ENCODE measurements around the gene APC.

The APC gene

DNA sequence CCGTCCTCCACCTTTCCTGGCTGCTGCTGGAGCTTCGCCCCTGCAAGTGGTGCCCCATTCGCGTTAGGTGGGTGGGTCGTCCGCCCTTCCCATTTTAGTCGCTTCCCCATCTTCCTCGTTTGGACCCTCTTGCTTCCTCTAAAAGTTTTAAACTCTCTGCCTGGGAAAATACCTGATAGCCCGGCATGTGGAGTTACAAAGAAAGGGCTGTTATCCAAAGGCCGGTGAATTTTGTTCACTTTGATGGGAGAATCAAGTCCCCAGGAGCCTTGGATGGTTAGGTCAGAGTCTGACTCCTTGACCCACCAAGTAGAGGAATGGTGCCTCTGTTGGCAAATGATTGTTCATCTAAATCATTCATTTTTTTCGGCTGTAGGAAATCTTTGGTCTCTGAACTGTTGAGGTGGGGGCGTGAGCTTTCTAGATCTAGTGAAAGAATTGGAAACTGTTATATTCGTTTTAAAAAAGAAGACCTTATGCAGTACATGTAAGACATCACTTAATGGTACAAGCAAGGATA is 29.5 kb upstream of the APC start:
- peak overlapping the region; percentile 100 for H3K4me3 ChIP-seq (ENCODE audit: low read length)
- TF ChIP-seq, protein P1, sequence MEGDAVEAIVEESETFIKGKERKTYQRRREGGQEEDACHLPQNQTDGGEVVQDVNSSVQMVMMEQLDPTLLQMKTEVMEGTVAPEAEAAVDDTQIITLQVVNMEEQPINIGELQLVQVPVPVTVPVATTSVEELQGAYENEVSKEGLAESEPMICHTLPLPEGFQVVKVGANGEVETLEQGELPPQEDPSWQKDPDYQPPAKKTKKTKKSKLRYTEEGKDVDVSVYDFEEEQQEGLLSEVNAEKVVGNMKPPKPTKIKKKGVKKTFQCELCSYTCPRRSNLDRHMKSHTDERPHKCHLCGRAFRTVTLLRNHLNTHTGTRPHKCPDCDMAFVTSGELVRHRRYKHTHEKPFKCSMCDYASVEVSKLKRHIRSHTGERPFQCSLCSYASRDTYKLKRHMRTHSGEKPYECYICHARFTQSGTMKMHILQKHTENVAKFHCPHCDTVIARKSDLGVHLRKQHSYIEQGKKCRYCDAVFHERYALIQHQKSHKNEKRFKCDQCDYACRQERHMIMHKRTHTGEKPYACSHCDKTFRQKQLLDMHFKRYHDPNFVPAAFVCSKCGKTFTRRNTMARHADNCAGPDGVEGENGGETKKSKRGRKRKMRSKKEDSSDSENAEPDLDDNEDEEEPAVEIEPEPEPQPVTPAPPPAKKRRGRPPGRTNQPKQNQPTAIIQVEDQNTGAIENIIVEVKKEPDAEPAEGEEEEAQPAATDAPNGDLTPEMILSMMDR (IDR thresholded peaks at IDR 0.05; ENCODE audit: low read depth, low read length): no peak
- TF ChIP-seq EZH2phosphoT487 (IDR thresholded peaks at IDR 0.05; ENCODE audit: low read depth): no peak
- H4K20me1 ChIP-seq (ENCODE audit: insufficient read depth, low read length): no peaks in the 10 kb centered on the region
- peaks cover 16% of the 10 kb centered on the region for H3K4me1 ChIP-seq (ENCODE audit: low read length)
- peak overlapping the region; percentile 95 for H2AFZ ChIP-seq (ENCODE audit: low read depth, low read length)
- peak overlapping the region; percentile 93 for H3K9ac ChIP-seq (ENCODE audit: low read length)
- H3K79me2 ChIP-seq (ENCODE audit: low read length): peaks cover 41% of the 10 kb centered on the region
- H3K27me3 ChIP-seq (ENCODE audit: low read depth, low read length): no peaks in the 10 kb centered on the region
- peak overlapping the region; percentile 64 for H3K27ac ChIP-seq (ENCODE audit: low read length)
- H3K9me3 ChIP-seq (ENCODE audit: insufficient read depth, low read length): no peaks in the 10 kb centered on the region
- no peaks in the 10 kb centered on the region for H3K36me3 ChIP-seq (replicated peaks; ENCODE audit: low read depth, low read length)
- peak overlapping the region; percentile 82 for H3K4me2 ChIP-seq (ENCODE audit: low read length)

GRCh38 chr5:112709416-112709815 is 28.3 kb upstream of the APC start:
- H3K79me2 ChIP-seq (ENCODE audit: low read length): peaks cover 43% of the 10 kb centered on the region
- no peak overlapping the region for H3K4me2 ChIP-seq (ENCODE audit: low read length)
- H3K4me1 ChIP-seq (ENCODE audit: low read length): peaks cover 16% of the 10 kb centered on the region
- no peak overlapping the region for H2AFZ ChIP-seq (ENCODE audit: low read depth, low read length)
- no peaks in the 10 kb centered on the region for H3K9me3 ChIP-seq (ENCODE audit: insufficient read depth, low read length)
- H3K27me3 ChIP-seq (ENCODE audit: low read depth, low read length): no peaks in the 10 kb centered on the region
- H4K20me1 ChIP-seq (ENCODE audit: insufficient read depth, low read length): no peaks in the 10 kb centered on the region
- H3K4me3 ChIP-seq (ENCODE audit: low read length): no peak overlapping the region
- H3K27ac ChIP-seq (ENCODE audit: low read length): no peak overlapping the region
- no peak overlapping the region for H3K9ac ChIP-seq (ENCODE audit: low read length)
- TF ChIP-seq EZH2phosphoT487 (IDR thresholded peaks at IDR 0.05; ENCODE audit: low read depth): no peak
- TF ChIP-seq, protein P1 (IDR thresholded peaks at IDR 0.05; ENCODE audit: low read depth, low read length): no peak
- H3K36me3 ChIP-seq (replicated peaks; ENCODE audit: low read depth, low read length): no peaks in the 10 kb centered on the region

GRCh38 chr5:112710896-112711295 is 26.8 kb upstream of the APC start:
- peaks cover 48% of the 10 kb centered on the region for H3K79me2 ChIP-seq (ENCODE audit: low read length)
- no peaks in the 10 kb centered on the region for H3K9me3 ChIP-seq (ENCODE audit: insufficient read depth, low read length)
- peaks cover 16% of the 10 kb centered on the region for H3K4me1 ChIP-seq (ENCODE audit: low read length)
- no peak overlapping the region for H3K9ac ChIP-seq (ENCODE audit: low read length)
- no peaks in the 10 kb centered on the region for H4K20me1 ChIP-seq (ENCODE audit: insufficient read depth, low read length)
- no peak overlapping the region for H2AFZ ChIP-seq (ENCODE audit: low read depth, low read length)
- H3K27me3 ChIP-seq (ENCODE audit: low read depth, low read length): no peaks in the 10 kb centered on the region
- no peak overlapping the region for H3K4me2 ChIP-seq (ENCODE audit: low read length)
- no peaks in the 10 kb centered on the region for H3K36me3 ChIP-seq (replicated peaks; ENCODE audit: low read depth, low read length)
- H3K27ac ChIP-seq (ENCODE audit: low read length): no peak overlapping the region
- H3K4me3 ChIP-seq (ENCODE audit: low read length): no peak overlapping the region
- no peak for TF ChIP-seq EZH2phosphoT487 (IDR thresholded peaks at IDR 0.05; ENCODE audit: low read depth)
- TF ChIP-seq, protein P1 (IDR thresholded peaks at IDR 0.05; ENCODE audit: low read depth, low read length): no peak

DNA sequence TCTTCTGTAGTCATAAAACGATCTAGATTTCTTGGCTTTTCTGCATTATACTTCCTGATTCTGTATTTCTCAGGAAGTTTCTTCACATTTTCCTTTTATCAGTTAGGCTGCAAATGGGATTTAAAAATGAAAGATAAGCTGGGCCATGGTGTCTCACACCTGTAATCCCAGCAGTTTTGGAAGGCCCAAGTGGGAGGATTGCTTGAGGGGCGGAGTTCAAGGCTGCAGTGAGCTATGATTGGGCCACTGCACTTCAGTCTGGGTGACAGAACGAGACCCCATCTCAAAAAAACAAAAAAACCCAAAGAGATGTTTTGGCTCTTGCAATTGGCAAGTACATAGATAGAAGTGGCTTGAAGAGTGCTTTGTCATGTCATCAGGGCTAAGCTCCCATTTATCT is 26.2 kb upstream of the APC start:
- Histone ChIP-seq H3K9ac (ENCODE audit: low read length) (no peak overlapping the region), H3K27me3 (ENCODE audit: low read depth, low read length) (no peaks in the 10 kb centered on the region), H3K36me3 (replicated peaks; ENCODE audit: low read depth, low read length) (no peaks in the 10 kb centered on the region), H4K20me1 (ENCODE audit: insufficient read depth, low read length) (no peaks in the 10 kb centered on the region), H3K9me3 (ENCODE audit: insufficient read depth, low read length) (no peaks in the 10 kb centered on the region), H3K4me2 (ENCODE audit: low read length) (no peak overlapping the region), H3K79me2 (ENCODE audit: low read length) (peaks cover 49% of the 10 kb centered on the region), H2AFZ (ENCODE audit: low read depth, low read length) (no peak overlapping the region), H3K4me1 (ENCODE audit: low read length) (peaks cover 14% of the 10 kb centered on the region), H3K27ac (ENCODE audit: low read length) (no peak overlapping the region), H3K4me3 (ENCODE audit: low read length) (no peak overlapping the region)
- no peak for TF ChIP-seq EZH2phosphoT487 (IDR thresholded peaks at IDR 0.05; ENCODE audit: low read depth)
- TF ChIP-seq, protein P1 (IDR thresholded peaks at IDR 0.05; ENCODE audit: low read depth, low read length): no peak
